Subcutaneous adipose tissue (tissue), 4 donors: ENCODE results near the gene OCA2. TPM values are rescaled to one million over a fixed set of nuclear protein-coding genes. Genes with fewer than 3 reads are reported as not detected.

Experiments
- CTCF ChIP-seq: fragments of 450-650 bp; IDR thresholded peaks from one replicate; pipeline ENCODE4 v1.5.1; 2016; ENCODE audit warnings: low read depth, mild to moderate bottlenecking, control low read depth, antibody characterized with exemption, moderate library complexity
- total RNA-seq, 4 donors: library from RNA; depleted of rRNA; stranded (reverse); fragments of >200 nt; gene quantifications; one replicate each; pipeline ENCODE4 v1.1.0, GENCODE V29; 2016

Gene OCA2
- total RNA-seq, 4 donors from 2014 or later, result 1.1 TPM; not detected in 3

- no peak for TF ChIP-seq CTCF
Measured at GRCh38 chr15:27722102-27722501, 377.0 kb downstream of the OCA2 start.

- TF ChIP-seq CTCF, result no peak
Measured at GRCh38 chr15:27714675-27715074, 384.4 kb downstream of the OCA2 start.

- no peak for TF ChIP-seq CTCF
Measured at GRCh38 chr15:27707257-27707656, 391.9 kb downstream of the OCA2 start.

GRCh38 chr15:27706300-27706699, 392.8 kb downstream of the OCA2 start:
- TF ChIP-seq CTCF, result no peak

- no peak for TF ChIP-seq CTCF
Measured at GRCh38 chr15:27705056-27705455, 394.1 kb downstream of the OCA2 start.

Other genes starting within 250 kb of the OCA2 start
- 10 to 100 TPM; 41.5 to 73.8 (median 50.7) TPM for gene HERC2, start 222.9 kb upstream of the OCA2 start, total RNA-seq